ENCODE measurements around the gene USP10.

The USP10 gene, protein sequence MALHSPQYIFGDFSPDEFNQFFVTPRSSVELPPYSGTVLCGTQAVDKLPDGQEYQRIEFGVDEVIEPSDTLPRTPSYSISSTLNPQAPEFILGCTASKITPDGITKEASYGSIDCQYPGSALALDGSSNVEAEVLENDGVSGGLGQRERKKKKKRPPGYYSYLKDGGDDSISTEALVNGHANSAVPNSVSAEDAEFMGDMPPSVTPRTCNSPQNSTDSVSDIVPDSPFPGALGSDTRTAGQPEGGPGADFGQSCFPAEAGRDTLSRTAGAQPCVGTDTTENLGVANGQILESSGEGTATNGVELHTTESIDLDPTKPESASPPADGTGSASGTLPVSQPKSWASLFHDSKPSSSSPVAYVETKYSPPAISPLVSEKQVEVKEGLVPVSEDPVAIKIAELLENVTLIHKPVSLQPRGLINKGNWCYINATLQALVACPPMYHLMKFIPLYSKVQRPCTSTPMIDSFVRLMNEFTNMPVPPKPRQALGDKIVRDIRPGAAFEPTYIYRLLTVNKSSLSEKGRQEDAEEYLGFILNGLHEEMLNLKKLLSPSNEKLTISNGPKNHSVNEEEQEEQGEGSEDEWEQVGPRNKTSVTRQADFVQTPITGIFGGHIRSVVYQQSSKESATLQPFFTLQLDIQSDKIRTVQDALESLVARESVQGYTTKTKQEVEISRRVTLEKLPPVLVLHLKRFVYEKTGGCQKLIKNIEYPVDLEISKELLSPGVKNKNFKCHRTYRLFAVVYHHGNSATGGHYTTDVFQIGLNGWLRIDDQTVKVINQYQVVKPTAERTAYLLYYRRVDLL

DNA sequence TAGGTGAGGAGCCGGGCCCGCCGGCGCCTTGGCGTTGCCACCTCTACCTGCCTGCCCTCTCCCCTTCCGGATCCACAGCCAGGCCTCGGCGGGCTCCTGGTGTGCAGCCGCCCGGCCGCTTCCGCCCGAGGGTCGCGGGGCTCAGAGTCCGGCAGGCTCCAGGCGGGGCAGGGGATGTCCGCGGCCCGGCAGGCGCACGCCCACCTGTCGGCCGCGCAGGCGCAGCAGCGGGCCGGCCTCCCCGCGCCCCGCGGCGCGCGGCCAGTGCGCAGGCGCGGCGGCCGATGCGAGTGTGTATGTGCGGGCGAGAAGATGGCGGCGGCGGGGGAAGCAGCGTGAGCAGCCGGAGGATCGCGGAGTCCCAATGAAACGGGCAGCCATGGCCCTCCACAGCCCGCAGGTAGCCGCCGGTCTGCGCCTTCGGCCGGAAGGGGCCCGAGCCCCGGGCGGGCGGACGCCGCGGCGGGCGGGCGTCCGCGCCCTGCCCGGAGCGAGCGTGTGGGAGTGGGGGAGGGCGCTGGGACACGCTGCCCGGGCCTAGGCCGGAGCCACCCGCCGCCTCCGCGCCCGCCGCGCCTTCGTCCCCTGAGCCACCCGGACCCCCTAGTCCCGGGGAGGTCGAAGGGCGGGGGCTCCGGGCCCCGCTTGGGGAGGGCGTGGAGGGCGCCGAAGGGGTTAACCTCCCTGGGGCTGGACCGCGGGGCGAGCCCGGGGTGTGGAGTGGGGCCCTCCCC, at the start of gene USP10:
Gene USP10, plus strand, starts transcription at position 289 of the 734 bp plus-strand sequence. Its CDS starts 91 bp downstream, at position 380.
- peak; percentile 76 for DNase-seq (ENCODE audit: low read depth)
- peak within 1 kb of the TSS; percentile 78 for H3K4me3 ChIP-seq (ENCODE audit: low read length)
- TF ChIP-seq CTCF (IDR thresholded peaks at IDR 0.05; ENCODE audit: insufficient read depth, low read depth, low read length, missing control alignments): no peak

GRCh38 chr16:84650062-84650991, 49.5 kb upstream of the USP10 start:
- no peak for TF ChIP-seq CTCF (IDR thresholded peaks at IDR 0.05; ENCODE audit: insufficient read depth, low read depth, low read length, missing control alignments)
- DNase-seq (ENCODE audit: low read depth): peak; percentile 93
- H3K4me3 ChIP-seq (ENCODE audit: low read length): no peak overlapping the region

GRCh38 chr16:84652566-84652965, 47.2 kb upstream of the USP10 start:
- no peak overlapping the region for H3K4me3 ChIP-seq (ENCODE audit: low read length)
- DNase-seq (ENCODE audit: low read depth): no peak
- no peak for TF ChIP-seq CTCF (IDR thresholded peaks at IDR 0.05; ENCODE audit: insufficient read depth, low read depth, low read length, missing control alignments)

GRCh38 chr16:84654238-84654637, 45.6 kb upstream of the USP10 start:
- no peak for TF ChIP-seq CTCF (IDR thresholded peaks at IDR 0.05; ENCODE audit: insufficient read depth, low read depth, low read length, missing control alignments)
- no peak overlapping the region for H3K4me3 ChIP-seq (ENCODE audit: low read length)
- no peak for DNase-seq (ENCODE audit: low read depth)

DNA sequence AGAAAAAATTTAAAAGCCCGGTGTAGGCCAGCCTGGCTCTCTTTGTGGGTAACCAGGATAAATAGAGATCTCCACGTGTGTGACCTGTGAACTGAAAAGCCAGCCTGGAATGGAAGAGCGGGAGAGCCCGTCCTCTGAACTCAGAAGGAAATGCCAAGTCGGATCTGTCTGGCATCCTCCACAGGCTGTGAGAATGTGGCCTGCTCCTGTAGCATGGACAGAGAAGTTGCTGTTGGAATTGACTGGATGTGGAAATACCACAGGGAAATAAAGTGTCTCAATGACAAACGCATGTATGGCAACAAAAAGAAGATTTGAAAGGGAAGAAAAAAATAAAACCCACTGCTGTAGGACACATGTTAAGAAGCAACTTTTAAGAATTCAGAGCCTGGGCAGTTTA, 44.8 kb upstream of the USP10 start:
- TF ChIP-seq CTCF (IDR thresholded peaks at IDR 0.05; ENCODE audit: insufficient read depth, low read depth, low read length, missing control alignments): no peak
- H3K4me3 ChIP-seq (ENCODE audit: low read length): no peak overlapping the region
- no peak for DNase-seq (ENCODE audit: low read depth)

GRCh38 chr16:84656649-84657048, 43.2 kb upstream of the USP10 start:
- DNase-seq (ENCODE audit: low read depth): no peak
- no peak for TF ChIP-seq CTCF (IDR thresholded peaks at IDR 0.05; ENCODE audit: insufficient read depth, low read depth, low read length, missing control alignments)
- no peak overlapping the region for H3K4me3 ChIP-seq (ENCODE audit: low read length)

Data from epithelial cell of esophagus (primary cell).